Inflammatory macrophage treated with lipopolysaccharide for 1 hour (primary cell): ENCODE data around the gene TLE1.

Experiments
- DNase-seq, 2 donors: peaks; one replicate each; pipeline ENCODE4 v3.0.0-alpha.2; 2020 to 2022

Gene TLE1

DNA sequence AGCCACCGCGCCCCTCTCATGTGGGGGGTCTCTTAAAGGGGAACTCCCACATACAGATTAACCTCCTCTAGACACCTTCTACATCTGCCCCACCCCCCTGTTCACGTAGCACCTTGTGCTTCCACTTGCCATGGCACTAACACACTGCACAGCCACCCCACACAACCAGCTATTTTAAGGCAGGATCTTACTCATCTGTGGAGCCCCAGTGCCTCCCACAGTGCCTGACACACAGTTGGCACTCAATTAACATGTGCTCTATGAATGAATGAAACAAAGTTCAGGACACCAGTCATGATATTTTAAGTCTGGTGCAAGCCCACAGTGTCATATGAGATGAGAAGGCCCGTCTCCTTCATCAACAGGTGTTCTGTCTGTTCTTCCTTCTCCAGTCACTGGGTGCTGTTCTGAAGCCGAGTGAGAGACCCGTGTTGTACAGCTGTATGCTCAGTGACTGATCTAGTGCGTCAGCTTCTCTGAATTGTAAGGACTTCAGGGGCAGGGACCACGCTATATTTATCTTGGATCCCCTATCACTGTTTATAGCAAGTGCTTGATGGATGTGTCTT lies 149.1 kb downstream of the TLE1 start:
- DNase-seq = no peak

DNA sequence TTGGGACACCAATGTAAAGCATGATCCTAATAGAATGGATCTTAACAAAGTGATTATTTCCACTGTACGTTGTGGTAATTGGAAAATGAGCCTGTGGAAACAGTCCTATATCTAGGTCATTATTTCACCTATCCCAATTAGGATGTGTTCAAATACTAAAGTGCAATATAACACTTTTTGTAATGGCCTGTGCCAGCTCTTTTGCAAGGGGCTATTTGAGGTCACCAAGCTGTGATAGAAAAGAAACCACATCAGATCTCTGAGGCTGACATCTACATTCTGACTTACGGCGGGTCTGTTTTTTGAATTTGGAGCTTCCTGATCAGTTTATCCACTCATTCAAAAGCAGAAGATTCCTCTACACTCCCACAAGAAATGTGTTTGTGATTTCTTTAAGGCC lies 150.0 kb downstream of the TLE1 start:
- DNase-seq = no peak

DNA sequence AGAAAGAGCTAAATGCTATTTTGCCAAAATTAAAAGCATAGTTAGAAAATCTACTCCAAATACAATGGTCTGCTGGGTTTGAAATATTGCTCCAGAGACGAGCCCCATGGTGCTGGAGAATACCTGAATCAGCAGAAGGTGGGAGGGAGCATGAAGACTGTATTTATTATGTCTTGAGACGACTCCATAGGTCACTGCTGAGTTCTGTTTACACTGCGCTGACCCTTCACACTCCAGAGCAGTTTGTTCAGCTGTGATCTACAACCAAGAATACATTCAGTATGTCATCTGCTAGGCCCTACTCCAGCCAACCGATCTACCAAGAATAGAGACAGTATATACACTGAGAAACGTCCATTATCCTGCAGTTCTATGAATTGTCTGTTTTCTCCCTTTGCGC lies 150.5 kb downstream of the TLE1 start:
- no peak for DNase-seq

DNA sequence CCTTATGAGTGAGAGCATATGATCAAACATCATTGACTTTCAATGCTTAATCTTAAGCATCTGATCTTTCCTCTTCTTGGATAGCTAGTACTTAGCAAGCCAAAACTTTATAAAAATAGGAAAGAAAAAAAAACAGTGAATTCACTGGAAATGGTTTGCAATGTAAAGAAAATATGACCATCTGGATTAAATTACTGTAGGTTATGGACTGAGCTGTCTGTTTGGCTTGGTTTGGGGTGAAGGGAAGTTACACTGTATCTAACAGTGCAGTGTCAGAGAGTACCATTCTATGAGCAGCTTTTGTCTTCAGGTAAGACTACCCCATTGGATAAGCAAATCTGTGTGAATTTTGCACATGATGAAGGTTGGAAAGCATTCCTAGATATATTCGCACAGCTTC lies 151.4 kb downstream of the TLE1 start:
- DNase-seq = no peak

DNA sequence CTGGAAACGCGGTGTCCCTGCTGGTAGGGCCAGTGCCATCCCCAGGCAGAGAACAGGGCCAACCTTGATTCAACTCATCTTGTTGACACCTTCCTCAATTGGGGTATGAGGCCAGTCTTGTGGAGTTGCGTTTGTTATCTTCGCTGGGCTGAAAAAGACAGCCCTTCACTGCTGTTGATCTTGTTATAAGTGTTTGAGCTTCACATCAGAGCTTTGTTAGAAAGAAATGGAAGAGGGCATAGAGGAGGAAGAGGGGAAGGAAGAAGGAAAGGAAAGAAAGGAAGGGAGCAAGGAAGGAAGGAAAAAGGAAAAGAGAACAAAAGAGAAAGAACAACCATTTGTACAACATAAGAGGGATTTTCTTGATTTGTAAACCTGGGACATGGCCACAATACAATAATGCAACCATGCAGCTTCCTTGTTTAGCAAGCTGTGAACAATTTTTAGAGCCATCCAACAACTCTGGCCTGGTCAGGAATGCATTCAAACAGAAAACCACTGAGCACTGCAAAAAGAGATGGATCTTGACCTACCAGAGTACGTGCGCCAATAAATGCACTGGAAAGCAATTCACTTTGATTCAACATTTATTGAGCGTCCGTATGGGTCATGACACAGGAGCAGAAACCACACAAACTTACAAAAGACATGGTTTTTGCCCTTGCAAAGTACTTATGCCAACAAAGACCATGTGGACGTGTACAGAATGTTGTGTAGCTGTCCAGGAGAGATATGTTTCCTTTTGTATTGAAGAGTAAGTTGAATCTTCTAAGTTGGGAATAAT lies 152.9 kb downstream of the TLE1 start:
- DNase-seq = no peak

DNA sequence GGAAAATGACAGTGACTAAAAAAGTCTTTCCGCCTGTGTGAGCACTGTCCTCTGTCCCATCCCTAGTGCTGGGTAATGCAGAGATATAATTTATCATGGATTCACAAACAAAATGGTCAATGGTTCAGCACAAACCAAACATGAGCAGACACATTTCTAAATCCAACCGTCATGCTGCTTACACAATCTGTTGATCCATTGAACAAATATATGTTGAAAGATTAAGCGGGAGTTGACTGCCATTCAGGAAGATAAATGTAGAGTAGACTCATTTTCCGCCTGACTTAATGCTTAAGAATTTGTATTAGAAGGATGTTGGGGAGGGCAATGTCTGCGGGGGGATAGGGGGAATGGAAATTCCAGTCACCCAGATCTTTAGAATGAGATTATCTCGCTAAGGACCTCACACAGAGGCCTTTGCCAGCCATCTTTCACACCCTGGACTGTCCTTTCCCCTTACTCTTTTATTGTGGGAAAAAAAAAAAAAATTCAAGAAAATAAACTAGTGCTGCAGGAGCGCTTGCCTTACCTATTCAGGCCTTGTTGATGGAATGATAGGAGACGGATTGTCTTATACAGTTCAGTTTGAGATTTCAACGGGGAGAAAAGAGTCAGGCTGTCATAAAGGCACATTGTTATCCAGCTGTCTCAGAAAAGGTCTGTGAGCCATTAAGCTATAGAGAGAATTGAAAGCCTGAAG lies 153.7 kb downstream of the TLE1 start:
- no peak for DNase-seq

DNA sequence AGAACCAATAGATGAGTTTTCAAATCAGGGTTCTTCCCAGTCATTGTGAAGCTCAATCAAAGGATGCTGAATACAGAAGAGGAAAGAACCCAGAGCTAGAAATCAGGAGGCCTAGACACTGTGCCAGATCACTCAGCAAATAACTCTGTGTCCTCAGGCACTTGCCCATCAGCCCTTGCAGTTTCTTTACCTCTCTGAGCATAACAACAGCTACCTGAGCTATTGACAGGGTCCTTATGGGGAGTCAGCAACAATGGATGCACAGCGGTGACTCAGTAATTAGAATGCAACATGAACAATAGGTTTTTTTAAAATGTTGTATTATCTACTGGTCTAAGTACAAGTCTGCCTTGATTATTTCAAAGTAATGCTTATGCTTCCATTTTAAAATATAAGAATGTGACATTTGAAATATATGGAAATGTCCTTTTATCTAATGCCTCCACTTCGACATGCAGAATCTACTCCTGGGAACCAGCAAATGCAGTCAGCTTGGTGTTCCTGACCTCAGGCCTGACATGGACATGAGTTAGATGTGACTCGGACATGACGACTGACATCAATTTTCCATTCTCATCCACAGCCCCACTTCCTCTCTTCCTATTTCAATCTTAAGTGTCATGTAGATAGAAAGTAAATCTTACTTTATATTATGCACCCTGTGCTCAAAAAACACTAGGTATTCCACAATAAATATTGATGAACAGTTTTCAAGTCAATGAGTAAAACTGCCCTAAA lies 155.0 kb downstream of the TLE1 start:
- DNase-seq = no peak
